GM19035 (cell line): Measurements from ENCODE around the gene GLI2.

ENCODE experiments used
- ATAC-seq: cut with Tn5 transposase; IDR thresholded peaks from one replicate; pipeline ENCODE4 v1.9.1; 2021; ENCODE audit not compliant: unreplicated experiment

Gene GLI2

GRCh38 chr2:120754067-120754960, 18.6 kb downstream of the GLI2 start:
- ATAC-seq, result no peak

- no peak for ATAC-seq
Measured at GRCh38 chr2:120758181-120759144, 22.8 kb downstream of the GLI2 start.

- no peak for ATAC-seq
Measured at GRCh38 chr2:120759543-120760331, 24.1 kb downstream of the GLI2 start.

- no peak for ATAC-seq
Measured at GRCh38 chr2:120760446-120761135, 24.9 kb downstream of the GLI2 start.

GRCh38 chr2:120761164-120761861, 25.6 kb downstream of the GLI2 start:
- ATAC-seq, result no peak

- ATAC-seq, result no peak
Measured at GRCh38 chr2:120761911-120762310, 26.2 kb downstream of the GLI2 start.

- no peak for ATAC-seq
Measured at GRCh38 chr2:120762341-120763061, 26.8 kb downstream of the GLI2 start.

GRCh38 chr2:120763508-120763907, 27.8 kb downstream of the GLI2 start:
- ATAC-seq, result no peak

- no peak for ATAC-seq
Measured at GRCh38 chr2:120763931-120764330, 28.3 kb downstream of the GLI2 start.

GRCh38 chr2:120764492-120764891, 28.8 kb downstream of the GLI2 start:
- no peak for ATAC-seq

GRCh38 chr2:120764991-120765677, 29.5 kb downstream of the GLI2 start:
- no peak for ATAC-seq

GRCh38 chr2:120765678-120766469, 30.2 kb downstream of the GLI2 start:
- no peak for ATAC-seq

- ATAC-seq, result no peak
Measured at GRCh38 chr2:120766470-120767351, 31.0 kb downstream of the GLI2 start.

GRCh38 chr2:120767486-120768005, 31.9 kb downstream of the GLI2 start:
- no peak for ATAC-seq

GRCh38 chr2:120768112-120769048, 32.7 kb downstream of the GLI2 start:
- ATAC-seq, result no peak
